ENCODE measurements around the gene MTFP1.

The MTFP1 gene

DNA sequence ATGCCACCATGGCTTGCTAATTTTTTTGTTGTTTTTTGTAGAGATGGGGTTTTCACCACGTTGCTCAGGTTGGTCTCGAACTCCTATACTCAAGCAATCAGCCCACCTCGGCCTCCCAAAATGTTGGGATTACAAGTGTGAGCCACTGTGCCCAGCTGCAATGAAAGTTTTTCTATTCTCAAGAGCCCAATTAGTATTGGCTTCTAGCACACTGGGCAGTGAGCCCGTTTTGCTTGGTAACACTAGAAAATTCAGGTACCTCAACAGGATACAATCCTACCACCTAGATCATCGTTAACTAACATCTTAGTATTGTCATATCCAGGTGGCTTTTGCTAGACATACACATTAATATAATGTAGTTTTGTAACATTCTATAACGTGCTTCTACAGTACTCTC, 27.3 kb downstream of the MTFP1 start:
- H3K27ac ChIP-seq: no peak overlapping the region
- TF ChIP-seq, protein P1, sequence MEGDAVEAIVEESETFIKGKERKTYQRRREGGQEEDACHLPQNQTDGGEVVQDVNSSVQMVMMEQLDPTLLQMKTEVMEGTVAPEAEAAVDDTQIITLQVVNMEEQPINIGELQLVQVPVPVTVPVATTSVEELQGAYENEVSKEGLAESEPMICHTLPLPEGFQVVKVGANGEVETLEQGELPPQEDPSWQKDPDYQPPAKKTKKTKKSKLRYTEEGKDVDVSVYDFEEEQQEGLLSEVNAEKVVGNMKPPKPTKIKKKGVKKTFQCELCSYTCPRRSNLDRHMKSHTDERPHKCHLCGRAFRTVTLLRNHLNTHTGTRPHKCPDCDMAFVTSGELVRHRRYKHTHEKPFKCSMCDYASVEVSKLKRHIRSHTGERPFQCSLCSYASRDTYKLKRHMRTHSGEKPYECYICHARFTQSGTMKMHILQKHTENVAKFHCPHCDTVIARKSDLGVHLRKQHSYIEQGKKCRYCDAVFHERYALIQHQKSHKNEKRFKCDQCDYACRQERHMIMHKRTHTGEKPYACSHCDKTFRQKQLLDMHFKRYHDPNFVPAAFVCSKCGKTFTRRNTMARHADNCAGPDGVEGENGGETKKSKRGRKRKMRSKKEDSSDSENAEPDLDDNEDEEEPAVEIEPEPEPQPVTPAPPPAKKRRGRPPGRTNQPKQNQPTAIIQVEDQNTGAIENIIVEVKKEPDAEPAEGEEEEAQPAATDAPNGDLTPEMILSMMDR (conservative IDR thresholded peaks at IDR 0.05; ENCODE audit: low read depth, low read length): no peak
- H3K4me1 ChIP-seq (ENCODE audit: low read depth, poor library complexity, severe bottlenecking): peaks cover 4% of the 10 kb centered on the region
- H3K79me2 ChIP-seq (ENCODE audit: insufficient read depth, low read depth): no peaks in the 10 kb centered on the region
- no peak overlapping the region for H2AFZ ChIP-seq (ENCODE audit: low read depth)
- H3K36me3 ChIP-seq (ENCODE audit: insufficient read depth): no peaks in the 10 kb centered on the region
- peaks cover 16% of the 10 kb centered on the region; the same call in 1 of the 2 replicates for H3K27me3 ChIP-seq (ENCODE audit: insufficient read depth, low read depth)
- H3K9ac ChIP-seq: no peak overlapping the region
- no peak overlapping the region for H3K4me2 ChIP-seq
- no peak overlapping the region for H3K4me3 ChIP-seq (IDR thresholded peaks at IDR 0.05; ENCODE audit: insufficient read depth, low read depth, low read length)
- no peaks in the 10 kb centered on the region for H4K20me1 ChIP-seq (ENCODE audit: insufficient read depth)

GRCh38 chr22:30453731-30454510, 28.4 kb downstream of the MTFP1 start:
- H3K79me2 ChIP-seq (ENCODE audit: insufficient read depth, low read depth): no peaks in the 10 kb centered on the region
- no peak overlapping the region for H2AFZ ChIP-seq (ENCODE audit: low read depth)
- no peaks in the 10 kb centered on the region for H4K20me1 ChIP-seq (ENCODE audit: insufficient read depth)
- H3K4me1 ChIP-seq (ENCODE audit: low read depth, poor library complexity, severe bottlenecking): peaks cover 5% of the 10 kb centered on the region
- no peaks in the 10 kb centered on the region for H3K36me3 ChIP-seq (ENCODE audit: insufficient read depth)
- H3K27ac ChIP-seq: no peak overlapping the region
- H3K4me2 ChIP-seq: no peak overlapping the region
- no peak overlapping the region for H3K9ac ChIP-seq
- TF ChIP-seq, protein P1 (conservative IDR thresholded peaks at IDR 0.05; ENCODE audit: low read depth, low read length): no peak
- no peak overlapping the region for H3K4me3 ChIP-seq (IDR thresholded peaks at IDR 0.05; ENCODE audit: insufficient read depth, low read depth, low read length)
- H3K27me3 ChIP-seq (ENCODE audit: insufficient read depth, low read depth): peaks cover 16% of the 10 kb centered on the region; the same call in 1 of the 2 replicates

DNA sequence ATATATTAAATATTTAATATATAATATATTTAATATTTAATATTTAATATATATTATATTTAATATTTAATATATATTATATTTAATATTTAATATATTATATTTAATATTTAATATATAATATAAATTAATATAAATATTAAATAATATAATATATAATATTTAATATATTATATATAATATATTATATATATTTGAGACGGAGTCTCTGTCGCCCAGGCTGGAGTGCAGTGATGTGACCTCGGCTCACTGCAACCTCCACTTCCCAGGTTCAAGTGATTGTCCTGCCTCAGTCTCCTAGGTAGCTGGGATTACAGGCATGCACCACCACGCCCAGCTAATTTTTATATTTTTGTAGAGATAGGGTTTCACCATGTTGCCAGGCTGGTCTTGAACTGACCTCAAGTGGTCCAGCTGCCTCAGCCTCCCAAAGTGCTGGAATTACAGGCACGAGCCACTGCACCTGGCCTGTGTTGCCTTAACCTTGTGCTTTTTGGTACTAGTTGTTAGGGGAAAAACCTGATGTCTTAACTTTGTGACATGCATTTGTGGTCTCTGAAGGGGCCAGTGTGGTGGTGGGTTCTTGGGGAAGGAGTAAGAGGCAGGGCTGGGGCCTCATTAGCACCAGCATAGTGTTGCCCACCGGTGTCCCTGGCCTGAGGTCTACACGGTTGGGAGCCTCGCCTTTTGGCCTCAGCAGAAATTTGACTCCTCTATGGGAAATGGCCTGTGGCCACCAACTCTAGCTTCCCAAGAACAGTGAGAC, 29.7 kb downstream of the MTFP1 start:
- Histone ChIP-seq H3K79me2 (ENCODE audit: insufficient read depth, low read depth) (no peaks in the 10 kb centered on the region), H3K9ac (no peak overlapping the region), H2AFZ (ENCODE audit: low read depth) (no peak overlapping the region), H3K4me2 (no peak overlapping the region), H3K36me3 (ENCODE audit: insufficient read depth) (no peaks in the 10 kb centered on the region), H3K27me3 (ENCODE audit: insufficient read depth, low read depth) (peaks cover 16% of the 10 kb centered on the region; the same call in 1 of the 2 replicates), H3K4me1 (ENCODE audit: low read depth, poor library complexity, severe bottlenecking) (peaks cover 17% of the 10 kb centered on the region), H3K4me3 (IDR thresholded peaks at IDR 0.05; ENCODE audit: insufficient read depth, low read depth, low read length) (no peak overlapping the region), H3K27ac (no peak overlapping the region), H4K20me1 (ENCODE audit: insufficient read depth) (no peaks in the 10 kb centered on the region)
- TF ChIP-seq, protein P1 (conservative IDR thresholded peaks at IDR 0.05; ENCODE audit: low read depth, low read length): no peak

- Histone ChIP-seq H4K20me1 (ENCODE audit: insufficient read depth) (no peaks in the 10 kb centered on the region), H3K27ac (no peak overlapping the region), H2AFZ (ENCODE audit: low read depth) (no peak overlapping the region), H3K79me2 (ENCODE audit: insufficient read depth, low read depth) (no peaks in the 10 kb centered on the region), H3K9ac (no peak overlapping the region), H3K4me2 (no peak overlapping the region), H3K27me3 (ENCODE audit: insufficient read depth, low read depth) (peaks cover 10% of the 10 kb centered on the region; the same call in 1 of the 2 replicates), H3K4me3 (IDR thresholded peaks at IDR 0.05; ENCODE audit: insufficient read depth, low read depth, low read length) (no peak overlapping the region), H3K36me3 (ENCODE audit: insufficient read depth) (no peaks in the 10 kb centered on the region), H3K4me1 (ENCODE audit: low read depth, poor library complexity, severe bottlenecking) (peaks cover 14% of the 10 kb centered on the region)
- TF ChIP-seq, protein P1 (conservative IDR thresholded peaks at IDR 0.05; ENCODE audit: low read depth, low read length): no peak
Measured at GRCh38 chr22:30457981-30458380, 32.4 kb downstream of the MTFP1 start.

Data from KMS-11 (cell line).